ENCODE results near the gene CDH23.

DNA sequence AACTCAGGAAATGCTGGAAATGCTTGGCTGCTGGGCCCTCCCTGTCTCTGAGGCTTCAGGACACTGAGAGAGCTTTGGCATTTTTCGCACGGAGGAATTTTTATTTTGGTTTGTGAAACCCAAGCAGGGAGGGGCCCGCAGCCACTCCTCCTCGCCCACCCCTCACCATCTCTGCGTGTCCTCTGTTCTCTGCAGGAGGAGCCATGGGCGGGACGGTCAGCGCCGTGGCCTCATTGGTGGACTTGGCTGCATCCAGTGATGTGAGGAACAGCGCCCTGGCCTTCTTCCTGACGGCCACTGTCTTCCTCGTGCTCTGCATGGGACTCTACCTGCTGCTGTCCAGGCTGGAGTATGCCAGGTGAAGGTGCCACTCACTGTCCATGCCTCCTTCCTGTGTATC is 40.8 kb upstream of the CDH23 start:
- TF ChIP-seq CTCF (IDR thresholded peaks at IDR 0.05) (no peak), POLR2A (IDR thresholded peaks at IDR 0.05) (no peak)

All from uterus (tissue), 2 donors.